WTC11 (cell line): ENCODE measurements around the gene RUVBL2. TPM values are rescaled to one million over a fixed set of nuclear protein-coding genes. Genes with fewer than 3 reads are reported as not detected.

ENCODE experiments used
- ATAC-seq: fragments of 200-7000 bp; cut with Tn5 transposase; 2 replicates; pipeline ENCODE4 v1.10.0; 2021; ENCODE audit warnings: mild to moderate bottlenecking, moderate library complexity
- CTCF ChIA-PET: fragments of 300-600 bp; sonication (Branson Sonifier 250); formaldehyde crosslinking; loops from one replicate; lab custom pipeline; 2021; ENCODE audit warnings: antibody characterized with exemption; lab: Charles Lee
- POLR2A ChIA-PET: fragments of 350-600 bp; sonication (Branson Sonifier 250); formaldehyde crosslinking; loops from one replicate; lab custom pipeline; 2021; ENCODE audit warnings: antibody characterized with exemption; lab: Charles Lee
- DNase-seq: peaks from one replicate; pipeline ENCODE4 v3.0.0; 2021; ENCODE audit warnings: low spot score
- H3K27ac Mint-ChIP-seq: 2 replicates; pipeline ENCODE4 v1.8.0; 2021; ENCODE audit warnings: mixed read lengths
- H3K27me3 Mint-ChIP-seq: 2 replicates; pipeline ENCODE4 v1.8.0; 2021; ENCODE audit warnings: low read depth, mild to moderate bottlenecking, moderate library complexity, mixed read lengths
- H3K36me3 Mint-ChIP-seq: 2 replicates; pipeline ENCODE4 v1.8.0; 2021; ENCODE audit warnings: mixed read lengths
- H3K4me1 Mint-ChIP-seq: 2 replicates; pipeline ENCODE4 v1.8.0; 2022; ENCODE audit warnings: mixed read lengths
- H3K4me3 Mint-ChIP-seq: 2 replicates; pipeline ENCODE4 v1.8.0; 2021; ENCODE audit warnings: mild to moderate bottlenecking, moderate library complexity, mixed read lengths
- H3K9me3 Mint-ChIP-seq: 2 replicates; pipeline ENCODE4 v1.8.0; 2021; ENCODE audit warnings: mixed read lengths
- EMX1 ChIP-seq: fragments of 250-450 bp; sonication (Bioruptor Pico); IDR thresholded peaks from 2 replicates; pipeline ENCODE4 v1.8.0; 2021; ENCODE audit warnings: mild to moderate bottlenecking
- ERG ChIP-seq: fragments of 250-450 bp; sonication (Bioruptor Pico); IDR thresholded peaks from 2 replicates; pipeline ENCODE4 v1.8.0; 2021; ENCODE audit warnings: mild to moderate bottlenecking
- ESRRA ChIP-seq: sonication (generic); formaldehyde crosslinking; IDR thresholded peaks from 2 replicates; pipeline ENCODE4 v1.8.1; 2022; ENCODE audit warnings: mild to moderate bottlenecking, missing genetic modification reagents, borderline replicate concordance
- FOXK1 ChIP-seq: sonication (generic); formaldehyde crosslinking; IDR thresholded peaks from 2 replicates; pipeline ENCODE4 v1.8.0; 2022; ENCODE audit warnings: mild to moderate bottlenecking, moderate library complexity, missing genetic modification reagents
- GRHL2 ChIP-seq: fragments of 250-450 bp; sonication (Bioruptor Pico); IDR thresholded peaks from 2 replicates; pipeline ENCODE4 v1.8.0; 2022; ENCODE audit warnings: mild to moderate bottlenecking, moderate library complexity; ENCODE audit not compliant: insufficient replicate concordance, severe bottlenecking
- JUN ChIP-seq: sonication (generic); formaldehyde crosslinking; IDR thresholded peaks from 2 replicates; pipeline ENCODE4 v1.8.0; 2023; ENCODE audit warnings: mild to moderate bottlenecking, missing genetic modification reagents
- SMAD3 ChIP-seq: sonication (generic); formaldehyde crosslinking; IDR thresholded peaks from 2 replicates; pipeline ENCODE4 v1.8.0; 2022; ENCODE audit warnings: missing genetic modification reagents, mild to moderate bottlenecking, borderline replicate concordance
- SMAD4 ChIP-seq: sonication (generic); formaldehyde crosslinking; IDR thresholded peaks from 2 replicates; pipeline ENCODE4 v1.8.0; 2022; ENCODE audit warnings: mild to moderate bottlenecking, missing genetic modification reagents
- SP1 ChIP-seq: sonication (generic); formaldehyde crosslinking; conservative IDR thresholded peaks from 2 replicates; pipeline ENCODE4 v1.8.1; 2022; ENCODE audit warnings: missing genetic modification reagents
- TEAD1 ChIP-seq: sonication (generic); formaldehyde crosslinking; IDR thresholded peaks from 2 replicates; pipeline ENCODE4 v1.8.0; 2022; ENCODE audit warnings: mild to moderate bottlenecking, missing genetic modification reagents
- USF1 ChIP-seq: sonication (generic); formaldehyde crosslinking; IDR thresholded peaks from 2 replicates; pipeline ENCODE4 v1.8.0; 2022; ENCODE audit warnings: mild to moderate bottlenecking, missing genetic modification reagents
- USF2 ChIP-seq: sonication (generic); formaldehyde crosslinking; IDR thresholded peaks from 2 replicates; pipeline ENCODE4 v1.8.1; 2023; ENCODE audit warnings: mild to moderate bottlenecking, missing genetic modification reagents, moderate library complexity
- ZBTB43 ChIP-seq: sonication (generic); formaldehyde crosslinking; IDR thresholded peaks from 2 replicates; pipeline ENCODE4 v1.8.1; 2023; ENCODE audit warnings: mild to moderate bottlenecking, missing genetic modification reagents
- ZNF121 ChIP-seq: sonication (generic); formaldehyde crosslinking; IDR thresholded peaks from 2 replicates; pipeline ENCODE4 v1.8.0; 2023; ENCODE audit warnings: missing genetic modification reagents
- ZNF281 ChIP-seq: sonication (generic); formaldehyde crosslinking; IDR thresholded peaks from 2 replicates; pipeline ENCODE4 v1.8.0; 2023; ENCODE audit warnings: mild to moderate bottlenecking, missing genetic modification reagents
- total RNA-seq: library from RNA; stranded (reverse); gene quantifications from 3 replicates; pipeline ENCODE4 v1.2.3, GENCODE V29; 2021

Gene RUVBL2
- total RNA-seq, 1 experiment from 2014 or later = 178 TPM

GRCh38 chr19:49019242-49019932 is 25.7 kb downstream of the RUVBL2 start:
- Mint-ChIP-seq H3K9me3 (no peaks in the 10 kb centered on the region), H3K36me3 (peaks cover 13% of the 10 kb centered on the region), H3K27me3 (peaks cover 45% of the 10 kb centered on the region), H3K4me3 (peak overlapping the region; percentile 73), H3K27ac (no peak overlapping the region; the same call in 1 of the 2 replicates), H3K4me1 (peaks cover 23% of the 10 kb centered on the region)
- DNase-seq = peak; percentile 91
- POLR2A ChIA-PET = interaction anchor here (0.6 to 1.7 kb wide), 3 partner anchors 26 to 578 kb away, joined by 3 to 6 read pairs (median 6); partner anchors contain the start of genes GYS1 and RUVBL2
- 0 out of 2 replicates have a peak, but pooled peaks have one; percentile 15 for TF ChIP-seq USF1 (CRISPR knock-in tag)
- TF ChIP-seq EMX1 (CRISPR knock-in tag) = no peak
- no peak for TF ChIP-seq SMAD3 (CRISPR knock-in tag)
- no peak for TF ChIP-seq ESRRA (CRISPR knock-in tag)
- 0 out of 2 replicates have a peak, but pooled peaks have one; percentile 18 for TF ChIP-seq SP1 (CRISPR knock-in tag)
- TF ChIP-seq ERG (CRISPR knock-in tag) = no peak
- TF ChIP-seq SMAD4 = peak; percentile 59; the same call in 1 of the 2 replicates
- TF ChIP-seq USF2 (CRISPR knock-in tag) = no peak
- no peak for TF ChIP-seq JUN (CRISPR knock-in tag)
- CTCF ChIA-PET = interaction anchor here (0.6 to 6.5 kb wide), 29 partner anchors 9 to 850 kb away, joined by 3 to 78 read pairs (median 4); partner anchors contain the start of genes CGB2, CGB7, GYS1 and LIN7B
- ATAC-seq = peak; percentile 66

GRCh38 chr19:49020342-49020741 is 26.7 kb downstream of the RUVBL2 start:
- H3K4me3 Mint-ChIP-seq = no peak overlapping the region; the same call in 1 of the 2 replicates
- H3K4me1 Mint-ChIP-seq = peaks cover 23% of the 10 kb centered on the region
- CTCF ChIA-PET = interaction anchor here (0.5 to 6.5 kb wide), 17 partner anchors 8 to 459 kb away, joined by 3 to 78 read pairs (median 7); partner anchors contain the start of genes CGB2, CGB7, GYS1 and LIN7B
- no peaks in the 10 kb centered on the region for H3K9me3 Mint-ChIP-seq
- H3K36me3 Mint-ChIP-seq = peaks cover 6% of the 10 kb centered on the region
- TF ChIP-seq ZNF121 (CRISPR knock-in tag) (no peak), ZBTB43 (CRISPR knock-in tag) (no peak), TEAD1 (CRISPR knock-in tag) (no peak), EMX1 (CRISPR knock-in tag) (no peak), GRHL2 (no peak), ZNF281 (CRISPR knock-in tag) (no peak), FOXK1 (CRISPR knock-in tag) (no peak)
- H3K27me3 Mint-ChIP-seq = peaks cover 48% of the 10 kb centered on the region
- peak; percentile 59 for DNase-seq
- peak; percentile 14 for ATAC-seq
- no peak overlapping the region for H3K27ac Mint-ChIP-seq
- POLR2A ChIA-PET = no interaction called here
